Activated T-helper 9 cell treated with anti-CD3 and anti-CD28 coated beads, Interleukin-2, amount 50 U/mL, for 16 hours (primary cell): ENCODE measurements around the gene CLEC18C.
"Not testable (repeated sequence)": the region's sequence is repeated elsewhere in the genome, so short reads cannot be mapped to it uniquely, and the experiment has no call there.

Experiments
- DNase-seq: peaks from one replicate; pipeline ENCODE4 v3.0.0-alpha.2; 2020; ENCODE audit warnings: low read depth

Gene CLEC18C

GRCh38 chr16:70173212-70173837 lies at the start of gene CLEC18C:
Gene CLEC18C, plus strand, starts transcription at chr16:70173787. Its CDS starts 492 bp downstream, at chr16:70174279.
- not testable (repeated sequence) for DNase-seq

- DNase-seq: not testable (repeated sequence)
Observed at GRCh38 chr16:70123822-70124221, 49.8 kb upstream of the CLEC18C start.

GRCh38 chr16:70126226-70126625 lies 47.4 kb upstream of the CLEC18C start:
- DNase-seq: not testable (repeated sequence)

GRCh38 chr16:70127706-70128105 lies 45.9 kb upstream of the CLEC18C start:
- not testable (repeated sequence) for DNase-seq

- not testable (repeated sequence) for DNase-seq
Observed at GRCh38 chr16:70128844-70129243, 44.7 kb upstream of the CLEC18C start.

- not testable (repeated sequence) for DNase-seq
Observed at GRCh38 chr16:70135796-70136195, 37.8 kb upstream of the CLEC18C start.

- not testable (repeated sequence) for DNase-seq
Observed at GRCh38 chr16:70136595-70136994, 37.0 kb upstream of the CLEC18C start.

- DNase-seq: not testable (repeated sequence)
Observed at GRCh38 chr16:70142739-70143138, 30.8 kb upstream of the CLEC18C start.

- not testable (repeated sequence) for DNase-seq
Observed at GRCh38 chr16:70143231-70143895, 30.2 kb upstream of the CLEC18C start.

- DNase-seq: not testable (repeated sequence)
Observed at GRCh38 chr16:70147853-70148252, 25.7 kb upstream of the CLEC18C start.

- DNase-seq: not testable (repeated sequence)
Observed at GRCh38 chr16:70148453-70148852, 25.1 kb upstream of the CLEC18C start.

- not testable (repeated sequence) for DNase-seq
Observed at GRCh38 chr16:70149296-70149695, 24.3 kb upstream of the CLEC18C start.

GRCh38 chr16:70151391-70151790 lies 22.2 kb upstream of the CLEC18C start:
- no peak for DNase-seq

GRCh38 chr16:70151941-70152509 lies 21.6 kb upstream of the CLEC18C start:
- no peak for DNase-seq

- no peak for DNase-seq
Observed at GRCh38 chr16:70152578-70153302, 20.8 kb upstream of the CLEC18C start.

- DNase-seq: not testable (repeated sequence)
Observed at GRCh38 chr16:70154736-70155135, 18.9 kb upstream of the CLEC18C start.

- DNase-seq: no peak
Observed at GRCh38 chr16:70156207-70156978, 17.2 kb upstream of the CLEC18C start.

- DNase-seq: no peak
Observed at GRCh38 chr16:70157105-70157476, 16.5 kb upstream of the CLEC18C start.

- no peak for DNase-seq
Observed at GRCh38 chr16:70157477-70158260, 15.9 kb upstream of the CLEC18C start.

GRCh38 chr16:70158261-70158939 lies 15.2 kb upstream of the CLEC18C start:
- DNase-seq: no peak
